Measurements from ENCODE around the gene RNF34.

DNA sequence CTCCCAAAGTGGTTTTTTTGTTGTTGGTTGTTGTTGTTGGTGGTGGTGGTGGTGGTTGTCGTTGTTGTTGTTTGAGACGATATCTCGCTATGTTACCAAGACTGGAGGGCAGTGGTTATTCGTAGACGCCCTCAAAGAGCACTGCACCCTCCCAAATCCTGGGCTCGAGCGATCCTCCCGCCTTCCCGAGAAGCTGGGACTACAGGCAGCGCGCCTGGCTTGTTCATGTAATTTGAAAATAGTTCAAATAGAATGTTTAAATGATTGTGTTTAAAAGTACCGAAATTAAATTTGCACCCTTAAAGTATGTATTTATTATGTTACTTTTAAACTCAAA, 47.3 kb upstream of the RNF34 start:
- TF ChIP-seq, protein P1, sequence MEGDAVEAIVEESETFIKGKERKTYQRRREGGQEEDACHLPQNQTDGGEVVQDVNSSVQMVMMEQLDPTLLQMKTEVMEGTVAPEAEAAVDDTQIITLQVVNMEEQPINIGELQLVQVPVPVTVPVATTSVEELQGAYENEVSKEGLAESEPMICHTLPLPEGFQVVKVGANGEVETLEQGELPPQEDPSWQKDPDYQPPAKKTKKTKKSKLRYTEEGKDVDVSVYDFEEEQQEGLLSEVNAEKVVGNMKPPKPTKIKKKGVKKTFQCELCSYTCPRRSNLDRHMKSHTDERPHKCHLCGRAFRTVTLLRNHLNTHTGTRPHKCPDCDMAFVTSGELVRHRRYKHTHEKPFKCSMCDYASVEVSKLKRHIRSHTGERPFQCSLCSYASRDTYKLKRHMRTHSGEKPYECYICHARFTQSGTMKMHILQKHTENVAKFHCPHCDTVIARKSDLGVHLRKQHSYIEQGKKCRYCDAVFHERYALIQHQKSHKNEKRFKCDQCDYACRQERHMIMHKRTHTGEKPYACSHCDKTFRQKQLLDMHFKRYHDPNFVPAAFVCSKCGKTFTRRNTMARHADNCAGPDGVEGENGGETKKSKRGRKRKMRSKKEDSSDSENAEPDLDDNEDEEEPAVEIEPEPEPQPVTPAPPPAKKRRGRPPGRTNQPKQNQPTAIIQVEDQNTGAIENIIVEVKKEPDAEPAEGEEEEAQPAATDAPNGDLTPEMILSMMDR (IDR thresholded peaks at IDR 0.05; ENCODE audit: extremely low read depth in 1 of 2, insufficient read depth in 1 of 2, low read depth in 1 of 2, low read length in 2 of 2) = no peak
- TF ChIP-seq POLR2A (IDR thresholded peaks at IDR 0.05; ENCODE audit: low read depth, low read length) (no peak), POLR2AphosphoS5 (IDR thresholded peaks at IDR 0.05; ENCODE audit: insufficient read depth, low read depth, low read length) (no peak)

All from endothelial cell of umbilical vein (primary cell).